Measurements from ENCODE around the gene EPS15.
"Not testable (repeated sequence)": the region's sequence is repeated elsewhere in the genome, so short reads cannot be mapped to it uniquely, and the experiment has no call there.

The EPS15 gene

DNA sequence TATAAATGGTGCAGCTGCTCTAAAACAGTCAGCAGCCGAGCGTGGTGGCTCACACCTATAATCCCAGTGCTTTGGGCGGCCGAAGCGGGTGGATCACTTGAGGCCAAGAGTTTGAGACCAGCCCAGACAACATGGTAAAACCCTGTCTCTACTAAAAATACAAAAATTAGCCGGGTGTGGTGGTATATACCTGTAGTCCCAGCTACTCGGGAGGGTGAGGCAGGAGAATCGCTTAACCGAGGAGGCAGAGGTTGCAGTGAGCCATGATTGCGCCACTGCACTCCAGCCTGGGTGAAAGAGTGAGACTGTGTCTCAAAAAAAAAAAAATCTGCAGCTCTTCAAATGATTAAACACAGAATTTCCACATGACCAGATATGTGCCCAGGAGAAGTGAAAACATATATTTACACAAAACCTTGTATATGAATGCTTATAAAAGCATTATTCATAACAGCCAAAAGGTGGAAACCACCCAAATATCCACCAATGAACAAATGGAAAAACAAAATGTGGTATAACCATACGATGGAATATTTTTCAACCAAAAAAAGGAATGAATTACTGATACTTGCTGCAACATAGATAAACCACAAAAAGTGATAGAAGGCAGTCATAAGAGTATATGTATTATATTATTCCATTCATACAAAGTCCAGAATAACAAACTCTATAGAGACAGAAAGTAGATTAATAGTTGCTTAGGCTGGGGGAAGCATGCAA lies 14.1 kb downstream of the EPS15 start:
- CTCF ChIA-PET = interaction anchor here (0.7 kb wide), 1 partner anchor 41 kb away, joined by 3 read pairs; no protein-coding TSS in a partner anchor
- POLR2A ChIA-PET = no interaction called here
- TF ChIP-seq FOXM1 (IDR thresholded peaks at IDR 0.05; ENCODE audit: borderline replicate concordance) = no peak
- TF ChIP-seq SUZ12 (IDR thresholded peaks at IDR 0.05) = no peak
- TF ChIP-seq HDGF (IDR thresholded peaks at IDR 0.05; ENCODE audit: borderline replicate concordance) = no peak
- TF ChIP-seq FOXK2 (IDR thresholded peaks at IDR 0.05) = no peak
- no peak for DNase-seq (ENCODE audit: extremely low spot score)

DNA sequence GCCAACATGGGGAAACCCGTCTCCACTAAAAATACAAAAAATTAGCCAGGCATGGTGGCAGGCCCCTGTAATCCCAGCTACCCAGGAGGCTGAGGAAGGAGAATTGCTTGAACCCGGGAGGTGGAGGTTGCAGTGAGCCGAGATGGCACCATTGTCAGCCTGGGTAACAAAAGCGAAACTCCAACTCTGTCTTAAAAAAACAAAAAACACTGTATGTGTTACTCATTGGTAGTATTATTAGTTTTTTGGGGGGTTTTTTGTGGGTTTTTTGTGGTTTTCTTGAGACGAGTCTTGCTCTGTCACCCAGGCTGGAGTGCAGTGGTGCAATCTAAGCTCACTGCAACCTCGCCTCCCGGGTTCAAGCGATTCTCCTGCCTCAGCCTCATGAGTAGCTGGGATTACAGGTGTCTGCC lies 17.8 kb downstream of the EPS15 start:
- POLR2A ChIA-PET; DNase-seq (ENCODE audit: extremely low spot score): not testable (repeated sequence)

GRCh38 chr1:51499694-51500093 lies 19.4 kb downstream of the EPS15 start:
- ChIA-PET POLR2A (no interaction called here), CTCF (no interaction called here)
- no peak for DNase-seq (ENCODE audit: extremely low spot score)
- no peak for TF ChIP-seq FOXK2 (IDR thresholded peaks at IDR 0.05)
- no peak for TF ChIP-seq ARNT (IDR thresholded peaks at IDR 0.05)
- no peak for TF ChIP-seq PKNOX1 (IDR thresholded peaks at IDR 0.05)
- no peak for TF ChIP-seq TARDBP (IDR thresholded peaks at IDR 0.05)
- TF ChIP-seq L3MBTL2 (conservative IDR thresholded peaks at IDR 0.05) = no peak
- TF ChIP-seq ELF4 (IDR thresholded peaks at IDR 0.05) = no peak
- TF ChIP-seq SUZ12 (IDR thresholded peaks at IDR 0.05) = no peak
- no peak for TF ChIP-seq ZNF384 (IDR thresholded peaks at IDR 0.05)
- TF ChIP-seq HDGF (IDR thresholded peaks at IDR 0.05; ENCODE audit: borderline replicate concordance) = no peak
- TF ChIP-seq SP1 (IDR thresholded peaks at IDR 0.05) = no peak
- no peak for TF ChIP-seq BHLHE40 (IDR thresholded peaks at IDR 0.05; ENCODE audit: borderline replicate concordance)
- TF ChIP-seq FOXA1 (IDR thresholded peaks at IDR 0.05) = no peak

More for the DNA sequence above, 17.8 kb downstream of the EPS15 start:
- CTCF ChIA-PET = not testable (repeated sequence)

- TF ChIP-seq SP1 (IDR thresholded peaks at IDR 0.05) = no peak
- TF ChIP-seq SUZ12 (IDR thresholded peaks at IDR 0.05) = no peak
- no peak for TF ChIP-seq ELF4 (IDR thresholded peaks at IDR 0.05)
- no peak for TF ChIP-seq ARNT (IDR thresholded peaks at IDR 0.05)
- no peak for TF ChIP-seq FOXK2 (IDR thresholded peaks at IDR 0.05)
- TF ChIP-seq ZNF384 (IDR thresholded peaks at IDR 0.05) = no peak
- no peak for TF ChIP-seq FOXM1 (IDR thresholded peaks at IDR 0.05; ENCODE audit: borderline replicate concordance)
- no peak for TF ChIP-seq LEF1 (IDR thresholded peaks at IDR 0.05; ENCODE audit: borderline replicate concordance)
- no peak for TF ChIP-seq TARDBP (IDR thresholded peaks at IDR 0.05)
- no peak for TF ChIP-seq FOXA1 (IDR thresholded peaks at IDR 0.05)
- TF ChIP-seq NFRKB (IDR thresholded peaks at IDR 0.05) = no peak
- TF ChIP-seq PKNOX1 (IDR thresholded peaks at IDR 0.05) = no peak
- no peak for TF ChIP-seq CTBP1 (IDR thresholded peaks at IDR 0.05; ENCODE audit: borderline replicate concordance)
- no peak for TF ChIP-seq L3MBTL2 (conservative IDR thresholded peaks at IDR 0.05)
- TF ChIP-seq BHLHE40 (IDR thresholded peaks at IDR 0.05; ENCODE audit: borderline replicate concordance) = no peak
- DNase-seq (ENCODE audit: extremely low spot score) = no peak
- CTCF ChIA-PET = no interaction called here
- POLR2A ChIA-PET = no interaction called here
Measured at GRCh38 chr1:51498924-51499323, 20.1 kb downstream of the EPS15 start.

GRCh38 chr1:51497340-51497739 lies 21.7 kb downstream of the EPS15 start:
- ChIA-PET CTCF (interaction anchor here (0.6 to 0.7 kb wide), 2 partner anchors 24 to 128 kb away, joined by 5 to 6 read pairs; no protein-coding TSS in a partner anchor), POLR2A (interaction anchor here (1.4 kb wide), 1 partner anchor 22 kb away, joined by 3 read pairs; the partner anchor contains the start of gene EPS15)
- TF ChIP-seq CTBP1 (IDR thresholded peaks at IDR 0.05; ENCODE audit: borderline replicate concordance) (no peak), LEF1 (IDR thresholded peaks at IDR 0.05; ENCODE audit: borderline replicate concordance) (no peak), ZNF384 (IDR thresholded peaks at IDR 0.05) (no peak), FOXA1 (IDR thresholded peaks at IDR 0.05) (no peak), SP1 (IDR thresholded peaks at IDR 0.05) (no peak), TARDBP (IDR thresholded peaks at IDR 0.05) (no peak), L3MBTL2 (conservative IDR thresholded peaks at IDR 0.05) (no peak), ELF4 (IDR thresholded peaks at IDR 0.05) (no peak), FOXM1 (IDR thresholded peaks at IDR 0.05; ENCODE audit: borderline replicate concordance) (no peak), PKNOX1 (IDR thresholded peaks at IDR 0.05) (no peak), ARNT (IDR thresholded peaks at IDR 0.05) (no peak)
- no peak for DNase-seq (ENCODE audit: extremely low spot score)

- ChIA-PET CTCF (no interaction called here), POLR2A (no interaction called here)
- no peak for DNase-seq (ENCODE audit: extremely low spot score)
- TF ChIP-seq SP1 (IDR thresholded peaks at IDR 0.05) (no peak), NFRKB (IDR thresholded peaks at IDR 0.05) (no peak), CTBP1 (IDR thresholded peaks at IDR 0.05; ENCODE audit: borderline replicate concordance) (no peak), LEF1 (IDR thresholded peaks at IDR 0.05; ENCODE audit: borderline replicate concordance) (no peak), SUZ12 (IDR thresholded peaks at IDR 0.05) (no peak), TARDBP (IDR thresholded peaks at IDR 0.05) (no peak), ARNT (IDR thresholded peaks at IDR 0.05) (no peak)
Measured at GRCh38 chr1:51494138-51494830, 24.8 kb downstream of the EPS15 start.

Data from HEK293T (cell line).